ENCODE measurements around the gene LMF1.

LMF1 gene

GRCh38 chr16:908526-909155 lies 62.1 kb downstream of the LMF1 start:
- DNase-seq = no peak

- DNase-seq = no peak
These were observed 62.9 kb downstream of the LMF1 start for GRCh38 chr16:907842-908241.

GRCh38 chr16:907361-907760 lies 63.4 kb downstream of the LMF1 start:
- DNase-seq = no peak

GRCh38 chr16:906296-906695 lies 64.5 kb downstream of the LMF1 start:
- DNase-seq = no peak

GRCh38 chr16:901715-902601 lies 68.8 kb downstream of the LMF1 start:
- no peak for DNase-seq

DNA sequence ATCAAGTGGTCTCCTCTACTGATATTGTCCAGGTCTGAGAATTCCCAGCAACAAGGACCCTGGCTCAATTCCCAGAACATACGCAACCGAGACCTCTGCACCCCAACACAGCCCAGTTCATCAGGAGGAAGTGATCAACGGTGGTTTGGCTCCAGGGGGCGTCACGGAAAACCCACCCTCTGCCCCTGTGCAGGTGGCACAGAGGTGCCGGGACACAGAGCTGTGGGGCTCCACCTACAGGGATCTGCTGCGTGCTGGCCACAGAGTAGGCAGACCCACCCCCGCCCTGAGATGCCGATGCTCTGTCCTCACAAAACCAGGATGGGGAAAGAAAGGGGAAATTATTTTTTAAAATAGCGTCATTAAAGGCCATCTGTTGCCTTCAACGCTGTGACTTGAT lies 69.6 kb downstream of the LMF1 start:
- no peak for DNase-seq

GRCh38 chr16:900211-900610 lies 70.6 kb downstream of the LMF1 start:
- no peak for DNase-seq

DNA sequence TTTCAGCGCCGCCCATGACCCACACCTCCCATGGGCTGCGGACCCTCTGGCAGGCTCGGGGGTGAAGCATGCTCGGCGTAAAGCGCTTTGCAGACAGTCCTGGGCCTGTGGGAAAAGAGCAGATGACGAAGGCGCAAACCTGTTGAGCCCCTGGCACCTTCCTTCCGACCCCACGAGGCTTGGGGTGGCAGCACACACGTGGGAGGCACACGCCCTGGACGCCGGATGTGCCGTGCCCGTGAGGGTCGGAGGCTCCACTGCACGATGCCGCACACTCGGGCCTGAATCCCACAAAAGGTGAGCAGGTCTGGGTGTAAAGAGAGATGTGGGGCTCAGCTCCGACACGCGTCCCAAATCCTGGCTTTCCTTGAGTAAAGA lies 71.1 kb downstream of the LMF1 start:
- DNase-seq = no peak

- no peak for DNase-seq
These were observed 71.8 kb downstream of the LMF1 start for GRCh38 chr16:898761-899682.

DNA sequence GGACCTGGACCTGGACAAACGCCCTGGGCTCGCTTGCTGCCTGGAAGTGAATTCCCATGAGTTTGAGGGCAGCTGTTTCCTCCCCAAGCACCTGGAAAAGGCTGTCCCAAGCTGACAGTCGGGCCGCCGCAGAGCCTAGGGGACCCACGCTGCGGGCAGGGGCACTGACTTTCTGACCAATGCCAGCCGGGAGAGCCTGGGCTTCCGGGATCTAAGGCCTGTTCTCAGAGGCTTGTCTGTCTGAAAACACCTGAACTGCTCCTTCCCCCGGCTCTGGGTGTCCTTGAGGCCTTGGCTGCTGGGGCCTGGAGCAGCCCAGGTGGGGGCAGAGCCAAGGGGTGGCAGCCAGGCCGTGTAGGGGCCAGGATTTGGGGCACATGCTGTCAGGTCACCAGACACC lies 72.6 kb downstream of the LMF1 start:
- no peak for DNase-seq

- DNase-seq = no peak
These were observed 73.1 kb downstream of the LMF1 start for GRCh38 chr16:897701-898100.

GRCh38 chr16:897200-897543 lies 73.6 kb downstream of the LMF1 start:
- DNase-seq = no peak

DNA sequence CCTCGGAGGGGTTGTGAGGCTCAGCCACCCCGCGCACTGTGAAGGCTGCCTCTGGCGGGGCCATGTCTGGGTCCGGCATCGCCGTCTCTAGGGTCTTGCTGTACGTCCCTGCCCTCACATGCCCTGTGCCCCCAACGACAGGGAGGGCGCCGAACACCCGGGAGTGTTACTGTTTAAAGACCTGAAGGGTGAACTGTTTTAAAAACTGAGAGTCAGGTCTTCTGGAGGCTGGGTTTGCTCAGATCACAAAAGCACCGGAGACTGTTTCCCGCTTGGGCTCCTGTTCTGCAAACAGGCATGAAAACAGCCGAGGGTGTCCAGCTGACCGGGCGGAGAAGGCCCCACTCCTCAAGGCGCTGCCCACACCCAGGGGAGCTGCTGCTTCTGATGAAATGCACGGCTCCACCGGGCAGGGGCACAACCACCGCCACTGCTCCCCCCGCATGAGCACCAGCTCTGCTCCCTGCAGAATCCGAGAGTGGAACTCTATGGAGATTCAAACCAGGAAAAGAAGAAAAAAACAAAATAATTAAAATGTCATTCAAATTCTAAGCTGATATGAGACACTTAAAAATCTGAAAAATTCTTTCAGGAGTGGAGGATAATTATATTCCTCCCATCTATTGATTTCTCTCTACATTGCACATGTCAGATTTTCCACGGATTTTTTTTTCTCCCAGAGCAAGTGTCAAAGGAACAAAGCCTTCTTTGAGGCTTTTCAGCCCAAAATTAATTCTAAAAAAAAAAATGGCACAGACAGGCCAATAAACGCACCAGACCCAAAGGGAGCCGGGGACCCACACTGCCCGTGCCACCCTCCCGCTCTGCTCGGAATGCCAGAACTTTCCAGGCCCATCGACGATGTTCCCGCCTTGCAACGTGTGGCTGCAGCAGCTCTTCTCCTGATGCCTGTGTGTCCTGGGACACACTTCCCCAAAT lies 74.3 kb downstream of the LMF1 start:
- DNase-seq = no peak

GRCh38 chr16:895371-895770 lies 75.4 kb downstream of the LMF1 start:
- DNase-seq = no peak

DNA sequence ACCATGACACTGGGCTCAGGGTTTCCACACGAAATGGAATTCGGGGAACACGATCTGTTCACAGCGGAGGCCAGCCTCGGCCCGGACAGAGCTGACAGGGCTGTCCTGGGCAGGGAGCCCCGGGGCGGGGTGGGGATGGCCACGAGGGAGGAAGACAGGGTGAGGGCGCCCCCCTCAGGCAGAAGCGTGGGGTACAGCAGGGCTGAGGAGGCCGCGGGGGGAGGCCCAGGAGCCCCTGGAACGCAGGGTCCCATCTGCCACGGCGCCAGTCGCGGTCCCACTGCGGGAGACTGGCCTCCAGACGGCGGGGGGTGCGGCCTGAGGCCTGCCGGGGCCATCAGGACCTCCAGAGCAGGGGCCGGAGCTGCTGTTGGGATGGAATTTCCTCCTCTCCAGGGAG lies 75.9 kb downstream of the LMF1 start:
- DNase-seq = no peak

DNA sequence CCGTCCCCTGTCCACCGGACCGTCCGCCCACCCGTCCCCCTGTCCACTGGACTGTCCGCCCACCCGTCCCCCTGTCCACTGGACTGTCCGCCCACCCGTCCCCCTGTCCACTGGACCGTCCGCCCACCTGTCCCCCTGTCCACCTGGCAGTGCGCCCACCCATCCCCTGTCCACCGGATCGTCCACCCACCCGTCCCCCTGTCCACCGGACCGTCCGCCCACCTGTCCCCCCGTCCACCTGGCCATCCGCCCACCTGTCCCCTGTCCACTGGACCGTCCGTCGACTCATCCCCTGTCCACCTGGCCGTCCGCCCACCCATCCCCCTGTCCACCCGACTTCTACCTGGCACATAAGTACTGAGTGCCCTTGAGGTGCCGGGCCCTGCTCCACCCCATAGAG lies 76.6 kb downstream of the LMF1 start:
- no peak for DNase-seq

GRCh38 chr16:893360-893759 lies 77.4 kb downstream of the LMF1 start:
- DNase-seq = no peak

DNA sequence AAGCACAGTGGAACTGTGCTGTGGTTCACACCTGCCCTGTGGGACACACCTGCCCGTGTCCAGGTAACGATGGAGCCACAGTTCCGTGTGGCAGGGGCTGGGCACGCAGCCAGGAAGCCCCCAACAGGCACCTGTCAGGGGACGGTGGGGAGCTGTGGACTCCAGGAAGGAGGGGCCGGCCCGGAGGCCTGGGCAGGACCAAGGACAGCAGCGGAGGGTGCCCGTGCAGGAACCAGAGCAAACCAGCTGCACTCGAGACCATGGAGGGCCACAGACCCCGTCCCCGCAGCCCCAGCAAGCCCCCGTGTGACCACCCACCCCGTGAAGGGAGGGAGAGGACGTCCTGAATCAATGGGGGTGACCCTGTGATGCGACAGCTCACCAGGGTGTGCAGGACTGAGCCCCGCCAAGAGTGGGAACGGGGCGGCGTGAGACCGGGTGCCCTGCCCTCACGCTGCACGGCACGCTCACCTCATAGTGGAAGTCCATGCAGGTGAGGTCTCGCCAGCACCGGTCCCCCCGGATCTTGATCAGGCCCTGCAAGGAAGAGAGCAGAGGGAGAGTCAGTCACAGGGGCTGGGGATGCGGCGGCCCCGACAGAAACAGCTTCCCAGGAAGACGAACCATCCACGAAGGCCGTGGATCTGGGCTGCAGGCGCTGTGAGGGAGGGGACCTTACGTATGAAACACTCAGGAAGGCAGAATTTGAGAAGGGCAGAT lies 78.1 kb downstream of the LMF1 start:
- no peak for DNase-seq

GRCh38 chr16:892006-892405 lies 78.8 kb downstream of the LMF1 start:
- DNase-seq = no peak

GRCh38 chr16:891353-891740 lies 79.4 kb downstream of the LMF1 start:
- no peak for DNase-seq

GRCh38 chr16:890716-891352 lies 80.0 kb downstream of the LMF1 start:
- DNase-seq = no peak

Measured in stimulated activated CD4-positive, alpha-beta T cell treated with anti-CD3 and anti-CD28 coated beads, Interleukin-4, amount 100 ng/mL, for 1 hour (primary cell).